Astrocyte of the cerebellum (primary cell): Measurements from ENCODE around the gene SPEF2.
"Not testable (repeated sequence)": the region's sequence is repeated elsewhere in the genome, so short reads cannot be mapped to it uniquely, and the experiment has no call there.

ENCODE experiments used
- DNase-seq: peaks from one replicate; pipeline ENCODE4 v3.0.0-alpha.2; 2011; ENCODE audit warnings: low read depth
- H3K4me3 ChIP-seq: 2 replicates; pipeline ENCODE4 v1.5.1; 2011; ENCODE audit warnings: mild to moderate bottlenecking, low read depth, low read length, moderate library complexity
- in situ Hi-C: cut with HindIII; loops from 2 replicates; pipeline ENCODE4 v1.10.0; 2017; ENCODE audit warnings: low sequenced_read_pairs
- TF ChIP-seq, protein P1 (sequence below): IDR thresholded peaks from 2 replicates; pipeline ENCODE4 v1.5.1; 2012; ENCODE audit warnings: low read length, low read depth, moderate library complexity, mild to moderate bottlenecking; ENCODE audit errors: missing control alignments

Gene SPEF2

DNA sequence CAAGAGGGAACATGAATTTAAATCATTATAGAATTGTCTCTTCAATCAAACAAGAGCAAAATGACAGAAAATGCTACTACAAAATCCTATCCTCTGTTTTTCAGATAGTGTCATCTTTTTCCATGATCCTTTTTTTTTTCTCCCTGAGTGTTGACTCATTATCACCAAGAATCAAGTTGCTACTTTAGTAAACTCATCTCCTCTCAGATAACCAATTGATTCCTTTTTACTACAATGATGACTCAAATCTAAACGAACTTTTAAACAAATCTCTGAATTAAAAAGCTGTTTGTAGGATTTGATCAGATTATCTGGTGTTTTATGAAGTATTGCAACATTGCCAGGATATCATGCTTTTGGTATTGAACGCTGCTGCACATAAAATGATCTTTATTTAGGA is 215.1 kb downstream of the SPEF2 start:
- in situ Hi-C loops = no loop called here
- DNase-seq = no peak
- TF ChIP-seq, protein P1, sequence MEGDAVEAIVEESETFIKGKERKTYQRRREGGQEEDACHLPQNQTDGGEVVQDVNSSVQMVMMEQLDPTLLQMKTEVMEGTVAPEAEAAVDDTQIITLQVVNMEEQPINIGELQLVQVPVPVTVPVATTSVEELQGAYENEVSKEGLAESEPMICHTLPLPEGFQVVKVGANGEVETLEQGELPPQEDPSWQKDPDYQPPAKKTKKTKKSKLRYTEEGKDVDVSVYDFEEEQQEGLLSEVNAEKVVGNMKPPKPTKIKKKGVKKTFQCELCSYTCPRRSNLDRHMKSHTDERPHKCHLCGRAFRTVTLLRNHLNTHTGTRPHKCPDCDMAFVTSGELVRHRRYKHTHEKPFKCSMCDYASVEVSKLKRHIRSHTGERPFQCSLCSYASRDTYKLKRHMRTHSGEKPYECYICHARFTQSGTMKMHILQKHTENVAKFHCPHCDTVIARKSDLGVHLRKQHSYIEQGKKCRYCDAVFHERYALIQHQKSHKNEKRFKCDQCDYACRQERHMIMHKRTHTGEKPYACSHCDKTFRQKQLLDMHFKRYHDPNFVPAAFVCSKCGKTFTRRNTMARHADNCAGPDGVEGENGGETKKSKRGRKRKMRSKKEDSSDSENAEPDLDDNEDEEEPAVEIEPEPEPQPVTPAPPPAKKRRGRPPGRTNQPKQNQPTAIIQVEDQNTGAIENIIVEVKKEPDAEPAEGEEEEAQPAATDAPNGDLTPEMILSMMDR = no peak
- no peak overlapping the region for H3K4me3 ChIP-seq

DNA sequence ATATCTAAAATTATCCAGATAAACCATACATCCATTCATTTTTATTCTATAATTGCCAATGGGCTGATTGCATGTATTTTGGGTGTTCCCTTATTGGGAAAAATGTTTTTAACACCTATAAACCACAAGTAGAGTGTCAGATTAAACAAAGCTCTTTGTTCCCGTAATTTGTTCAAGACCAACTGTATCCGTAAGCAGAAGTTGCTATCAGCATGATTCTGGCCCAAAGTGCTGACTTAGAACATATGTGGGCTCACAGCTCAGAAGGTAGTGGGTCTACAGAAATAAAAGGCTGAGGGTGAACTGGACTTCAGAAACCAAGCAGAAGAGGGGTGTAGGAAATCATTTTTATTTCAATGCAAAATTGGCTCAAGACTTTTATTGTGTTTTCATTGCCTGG is 215.6 kb downstream of the SPEF2 start:
- no peak for DNase-seq
- TF ChIP-seq, protein P1 = no peak
- no peak overlapping the region for H3K4me3 ChIP-seq
- in situ Hi-C loops = no loop called here

DNA sequence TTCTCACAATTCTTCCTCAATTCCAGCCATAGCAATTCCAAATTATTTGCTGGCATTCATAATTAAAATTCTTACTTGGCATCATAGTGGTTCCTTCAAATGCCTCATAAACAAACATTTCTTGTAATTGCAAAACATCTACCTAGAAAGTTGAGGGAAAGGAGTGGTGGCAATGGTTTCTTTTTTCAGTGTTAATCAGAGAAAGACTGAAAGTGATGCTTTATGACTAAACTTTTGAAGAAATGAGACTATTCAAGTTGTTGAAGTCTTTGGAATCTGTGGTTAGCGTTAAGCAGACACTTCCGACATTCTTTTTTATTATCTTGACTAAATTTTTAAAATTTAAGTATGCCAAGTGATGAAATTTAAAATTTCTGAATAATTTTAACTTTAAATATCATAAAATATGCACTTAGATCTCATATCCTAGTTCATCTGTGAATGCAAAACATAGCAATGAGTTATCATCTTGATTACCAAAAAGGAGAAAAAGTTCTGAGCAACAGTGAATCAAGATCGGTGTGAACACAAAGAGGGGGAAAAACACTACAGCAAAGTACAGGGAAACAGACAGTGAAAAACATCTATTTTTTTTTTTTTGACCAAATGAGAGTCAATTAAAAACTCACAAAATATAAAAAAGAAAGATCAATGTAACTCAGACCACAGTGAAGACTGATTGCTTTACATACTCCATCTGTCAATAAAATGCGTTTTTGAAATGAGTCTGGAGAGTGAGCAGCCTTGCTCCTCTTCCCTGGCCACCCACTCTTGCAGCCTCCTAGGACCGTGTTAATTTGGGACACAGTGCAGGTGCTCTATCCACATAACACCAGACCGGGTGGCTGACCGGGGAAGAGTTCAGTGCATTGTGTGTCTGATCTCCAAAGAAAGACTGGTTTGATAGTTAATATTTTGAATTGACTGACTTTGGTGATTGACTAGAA is 218.4 kb downstream of the SPEF2 start:
- no peak for DNase-seq
- TF ChIP-seq, protein P1 = no peak
- in situ Hi-C loops = no loop called here
- H3K4me3 ChIP-seq = no peak overlapping the region

DNA sequence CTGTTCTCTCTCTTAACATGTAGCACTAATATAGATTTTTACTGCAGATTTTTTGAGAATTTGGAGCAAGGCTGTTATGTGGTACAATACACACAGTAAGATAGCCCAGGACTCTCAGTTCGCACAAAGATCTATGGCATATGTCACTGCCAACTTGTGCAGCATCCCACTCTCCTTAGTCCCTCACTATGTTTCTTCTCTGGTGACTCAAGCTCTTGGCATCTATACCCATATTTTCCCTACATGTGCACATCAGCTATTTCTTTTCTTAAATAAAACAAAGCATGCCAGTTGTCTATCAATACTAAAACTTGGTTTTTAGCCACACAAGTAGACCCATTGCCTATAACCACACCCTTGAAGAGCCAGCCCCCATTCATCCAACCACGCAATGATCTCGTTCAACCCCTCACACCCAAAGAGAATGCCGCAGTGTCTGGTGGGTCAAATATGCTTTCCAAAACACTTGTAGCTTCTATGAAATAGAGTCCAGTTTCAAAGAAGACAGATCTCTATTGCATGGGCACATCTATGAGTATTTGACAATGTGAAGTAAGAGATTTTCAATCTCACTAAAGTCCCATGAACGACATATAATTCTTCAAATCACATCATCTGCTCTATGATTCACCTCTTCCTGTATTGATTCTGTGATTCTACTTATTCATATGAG is 220.8 kb downstream of the SPEF2 start:
- no peak for DNase-seq
- TF ChIP-seq, protein P1 = no peak
- H3K4me3 ChIP-seq = no peak overlapping the region
- in situ Hi-C loops = no loop called here

DNA sequence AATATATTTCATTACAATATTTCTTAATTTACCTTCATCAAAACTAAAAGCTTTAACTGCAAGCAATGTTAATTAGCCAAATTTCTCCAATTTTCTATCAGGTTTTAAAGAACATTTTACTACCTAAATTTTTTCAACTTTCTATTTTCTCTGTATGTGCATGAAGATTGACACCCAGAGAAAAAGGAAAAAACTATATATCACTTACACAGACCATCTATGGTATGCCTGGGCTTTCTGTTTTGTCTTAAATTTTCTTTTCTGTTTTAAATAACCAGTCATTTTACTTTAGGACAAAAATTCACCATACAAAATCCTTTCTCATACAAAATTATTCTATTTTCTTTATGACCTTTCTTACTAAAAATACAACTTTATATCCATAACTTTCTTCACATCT is 225.2 kb downstream of the SPEF2 start:
- H3K4me3 ChIP-seq = no peak overlapping the region
- TF ChIP-seq, protein P1 = no peak
- in situ Hi-C loops = no loop called here
- DNase-seq = no peak

DNA sequence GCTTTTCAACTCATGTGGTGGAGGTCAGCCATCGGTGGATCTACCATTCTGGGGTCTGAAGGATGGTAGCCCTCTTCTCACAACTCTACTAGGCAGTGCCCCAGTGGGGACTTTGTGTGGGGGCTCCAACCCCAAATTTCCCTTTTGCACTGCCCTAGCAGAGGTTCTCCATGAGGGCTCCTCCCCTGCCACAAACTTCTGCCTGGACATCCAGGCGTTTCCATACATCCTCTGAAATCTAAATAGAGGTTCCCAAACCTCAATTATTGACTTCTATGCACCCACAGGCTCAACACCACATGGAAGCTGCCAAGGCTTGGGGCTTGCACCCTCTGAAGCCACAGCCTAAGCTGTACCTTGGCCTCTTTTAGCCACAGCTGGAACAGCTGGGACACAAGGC is 227.8 kb downstream of the SPEF2 start:
- DNase-seq, H3K4me3 ChIP-seq, in situ Hi-C loops: not testable (repeated sequence)

DNA sequence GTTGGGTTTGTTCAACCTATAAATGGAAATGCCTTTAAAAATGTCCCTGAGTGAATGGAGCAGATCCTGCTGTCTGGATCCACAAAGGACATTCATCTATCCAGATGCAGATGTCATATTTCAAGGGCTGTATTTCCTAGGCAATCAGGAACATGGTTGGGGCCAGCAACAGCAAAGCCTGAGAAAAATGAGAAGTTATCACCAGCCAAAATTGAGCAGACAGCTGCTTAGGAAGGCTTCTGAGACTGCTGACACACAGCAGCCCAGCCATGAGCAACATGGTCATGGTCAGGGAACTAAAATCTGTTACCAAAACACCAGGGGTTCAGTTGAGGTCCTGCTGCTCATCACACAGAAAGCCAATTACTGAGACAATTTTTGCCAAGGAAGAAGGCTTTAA is 229.8 kb downstream of the SPEF2 start:
- in situ Hi-C loops = no loop called here
- TF ChIP-seq, protein P1 = no peak
- no peak for DNase-seq
- no peak overlapping the region for H3K4me3 ChIP-seq
